Endothelial cell of umbilical vein (primary cell): ENCODE measurements around the gene GLIPR1L1. TPM values are rescaled to one million over a fixed set of nuclear protein-coding genes. Genes with fewer than 3 reads are reported as not detected.
"Not testable (repeated sequence)": the region's sequence is repeated elsewhere in the genome, so short reads cannot be mapped to it uniquely, and the experiment has no call there.

Experiments used
- BruUV-seq: library from RNA; stranded (reverse); fragments of 400-500 nt; replicated peaks from 2 replicates; lab custom pipeline; 2021; lab: Mats Ljungman, UMichigan
- CTCF ChIA-PET: fragments of 300-600, 350-600 bp; sonication (Branson Sonifier 250); formaldehyde crosslinking; loops from one replicate; lab custom pipeline; 2021; ENCODE audit warnings: antibody characterized with exemption, inconsistent platforms; lab: Charles Lee
- POLR2A ChIA-PET: fragments of 300-600, 350-600 bp; sonication (Branson Sonifier 250); formaldehyde crosslinking; loops from one replicate; lab custom pipeline; 2021; ENCODE audit warnings: antibody characterized with exemption, inconsistent platforms; lab: Charles Lee
- DNase-seq: peaks from one replicate; pipeline ENCODE4 v3.0.0-alpha.2; 2011; ENCODE audit warnings: low read depth, low spot score
- FAIRE-seq: peaks from 2 replicates; lab custom pipeline; 2011; peaks lifted over from hg19 to GRCh38; lab: Jason Lieb, UNC
- H2AFZ ChIP-seq: 2 replicates; pipeline ENCODE4 v1.6.0; 2012; ENCODE audit warnings: low read depth, low read length, control low read depth, inconsistent platforms
- H3K27ac ChIP-seq: 2 replicates; pipeline ENCODE4 v1.5.1; 2011; ENCODE audit warnings: low read depth, mild to moderate bottlenecking, control low read depth, low read length, moderate library complexity; ENCODE audit not compliant: insufficient read depth
- H3K27me3 ChIP-seq, 2 experiments: 2 replicates each; pipeline versions ENCODE4 v1.6.0 to v1.6.1; 2011; ENCODE audit warnings: low read length in 2 of 2, mixed read lengths in 1 of 2; ENCODE audit not compliant: control insufficient read depth in 2 of 2, insufficient read depth in 2 of 2
- H3K36me3 ChIP-seq, 2 experiments: 2 replicates in 1 of 2; 3 replicates in 1 of 2; pipeline ENCODE4 v1.5.1; 2011; ENCODE audit warnings: low read length in 2 of 2, mild to moderate bottlenecking in 1 of 2, moderate library complexity in 1 of 2; ENCODE audit not compliant: control insufficient read depth in 2 of 2, insufficient read depth in 2 of 2; ENCODE audit errors: extremely low read depth in 1 of 2
- H3K4me1 ChIP-seq: 3 replicates; pipeline ENCODE4 v1.5.1; 2011; ENCODE audit warnings: mild to moderate bottlenecking, low read length; ENCODE audit not compliant: control insufficient read depth, insufficient read depth; ENCODE audit errors: extremely low read depth
- H3K4me2 ChIP-seq: 2 replicates; pipeline ENCODE4 v1.6.1; 2011; ENCODE audit warnings: low read length, control low read depth, mixed read lengths; ENCODE audit not compliant: insufficient read depth
- H3K4me3 ChIP-seq, 3 experiments: fragments of 200-600 bp in 1 of 3; sonication (generic), shearing (Covaris generic) in 1 of 3; replicated peaks in 1 of 3; 2 replicates each; pipeline ENCODE4 v1.5.1; 2011 to 2016; ENCODE audit warnings: control low read depth in 3 of 3, low read length in 3 of 3, mild to moderate bottlenecking in 2 of 3, inconsistent platforms in 1 of 3, low read depth in 1 of 3, moderate library complexity in 1 of 3; ENCODE audit not compliant: insufficient read depth in 1 of 3
- H3K79me2 ChIP-seq: 2 replicates; pipeline ENCODE4 v1.6.0; 2012; ENCODE audit warnings: low read length, inconsistent platforms; ENCODE audit not compliant: control insufficient read depth, insufficient read depth
- H3K9ac ChIP-seq: replicated peaks from 2 replicates; pipeline ENCODE3; 2011; ENCODE audit warnings: low read length, control low read depth; ENCODE audit not compliant: insufficient read depth; ENCODE audit errors: extremely low read depth
- H3K9me1 ChIP-seq: replicated peaks from 3 replicates; pipeline ENCODE4 v1.6.0; 2011; ENCODE audit warnings: mild to moderate bottlenecking, low read length; ENCODE audit not compliant: control insufficient read depth, insufficient read depth; ENCODE audit errors: extremely low read depth
- H3K9me3 ChIP-seq: replicated peaks from 2 replicates; pipeline ENCODE4 v1.5.1; 2012; ENCODE audit warnings: low read length, inconsistent platforms; ENCODE audit not compliant: control insufficient read depth, insufficient read depth
- H4K20me1 ChIP-seq: replicated peaks from 2 replicates; pipeline ENCODE3; 2011; ENCODE audit warnings: mild to moderate bottlenecking, low read length; ENCODE audit not compliant: control insufficient read depth, insufficient read depth; ENCODE audit errors: extremely low read depth
- CTCF ChIP-seq, 2 donors: IDR thresholded peaks; 1 replicate in 1 of 2; 2 replicates in 1 of 2; pipeline ENCODE4 v1.5.1; 2011; ENCODE audit warnings: low read length in 2 of 2, mild to moderate bottlenecking in 2 of 2, moderate library complexity in 2 of 2, control low read depth in 1 of 2, inconsistent platforms in 1 of 2, low read depth in 1 of 2; ENCODE audit not compliant: insufficient read depth in 1 of 2; ENCODE audit errors: extremely low read depth in 1 of 2
- EZH2 ChIP-seq: IDR thresholded peaks from 2 replicates; pipeline ENCODE4 v1.6.1; 2012; ENCODE audit warnings: borderline replicate concordance, low read depth, mild to moderate bottlenecking, moderate library complexity, low read length, inconsistent platforms; ENCODE audit not compliant: severe bottlenecking
- FOS ChIP-seq: IDR thresholded peaks from 2 replicates; pipeline ENCODE4 v1.6.1; 2011; ENCODE audit warnings: mild to moderate bottlenecking, low read length, moderate library complexity, borderline replicate concordance; ENCODE audit not compliant: insufficient read depth
- GATA2 ChIP-seq: IDR thresholded peaks from 2 replicates; pipeline ENCODE4 v1.7.0; 2011; ENCODE audit warnings: low read depth, mild to moderate bottlenecking, moderate library complexity, mixed read lengths, low read length; ENCODE audit not compliant: insufficient read length, insufficient read depth
- JUN ChIP-seq: IDR thresholded peaks from 2 replicates; pipeline ENCODE4 v1.6.1; 2011; ENCODE audit warnings: borderline replicate concordance, low read depth; ENCODE audit not compliant: insufficient read length, insufficient read depth
- MAX ChIP-seq: IDR thresholded peaks from 2 replicates; pipeline ENCODE4 v1.6.1; 2011; ENCODE audit not compliant: insufficient read depth, insufficient read length
- MYC ChIP-seq: IDR thresholded peaks from one replicate; pipeline ENCODE4 v1.6.1; 2011; ENCODE audit warnings: mild to moderate bottlenecking, low read depth, low read length
- POLR2A ChIP-seq: IDR thresholded peaks from 2 replicates; pipeline ENCODE4 v1.6.1; 2012; ENCODE audit warnings: low read depth, mild to moderate bottlenecking, control low read depth, low read length
- POLR2AphosphoS5 ChIP-seq: IDR thresholded peaks from 2 replicates; pipeline ENCODE4 v1.6.1; 2012; ENCODE audit warnings: low read depth, mild to moderate bottlenecking, control low read depth, low read length, moderate library complexity; ENCODE audit not compliant: insufficient read depth
- dilution Hi-C: fragments of 300-500 bp; cut with MboI; formaldehyde crosslinking; loops from one replicate; pipeline ENCODE4 v1.15.0; 2019; ENCODE audit warnings: low sequenced_read_pairs; ENCODE audit not compliant: extremely low pct_ligation_motif_present
- intact Hi-C: fragments of 100-400 bp; cut with micrococcal nuclease; formaldehyde crosslinking; loops from one replicate; pipeline ENCODE4 v1.10.0; 2022
- polyA plus RNA-seq, 4 experiments: library from polyadenylated mRNA; depleted of rRNA in 3 of 4; stranded (reverse) in 3 of 4; unstranded in 1 of 4; fragments of >200 nt; gene quantifications; 2 replicates each; pipeline versions ENCODE4 v1.2.1 to v1.2.3, GENCODE V29; 2011 to 2012; ENCODE audit warnings: missing spikeins in 1 of 4
- total RNA-seq: library from RNA; stranded (reverse); gene quantifications from 2 replicates; pipeline ENCODE4 v1.2.3, GENCODE V29; 2021

The GLIPR1L1 gene
- total and polyA plus RNA-seq, 2 donors (not counting 3 experiments of a cell fraction or from before 2014, with no cell fraction given) = not detected

- H3K27ac ChIP-seq = no peak overlapping the region
- H2AFZ ChIP-seq = no peak overlapping the region
- no peak overlapping the region for H3K4me2 ChIP-seq
- TF ChIP-seq POLR2AphosphoS5 = no peak
- no peak for TF ChIP-seq MAX
- TF ChIP-seq FOS = no peak
- TF ChIP-seq POLR2A = no peak
- TF ChIP-seq CTCF (IDR thresholded peaks at IDR 0.05; ENCODE audit: extremely low read depth in 1 of 2, insufficient read depth in 1 of 2, low read depth in 1 of 2, low read length in 2 of 2) = no peak
- TF ChIP-seq GATA2 = no peak
- TF ChIP-seq MYC = no peak
- TF ChIP-seq JUN = no peak
- TF ChIP-seq EZH2 = no peak
- POLR2A ChIA-PET = no interaction called here
- intact Hi-C loops (no loop called here), dilution Hi-C loops (no loop called here)
- H3K36me3 ChIP-seq = no peaks in the 10 kb centered on the region
- no peak overlapping the region for H3K4me3 ChIP-seq
- no TSS peak for BruUV-seq
- H4K20me1 ChIP-seq = no peaks in the 10 kb centered on the region
- H3K9me1 ChIP-seq = no peaks in the 10 kb centered on the region
- H3K9me3 ChIP-seq = no peaks in the 10 kb centered on the region
- FAIRE-seq = no peak
- no peak overlapping the region for H3K9ac ChIP-seq
- DNase-seq = no peak
- CTCF ChIA-PET = no interaction called here
- no peaks in the 10 kb centered on the region for H3K4me1 ChIP-seq
- H3K79me2 ChIP-seq = no peaks in the 10 kb centered on the region
- no peaks in the 10 kb centered on the region for H3K27me3 ChIP-seq
These were observed 11.1 kb downstream of the GLIPR1L1 start for GRCh38 chr12:75345531-75345930.

- H3K9me3 ChIP-seq, H3K27me3 ChIP-seq, intact Hi-C loops, H3K27ac ChIP-seq, H3K4me2 ChIP-seq, H2AFZ ChIP-seq, H3K9ac ChIP-seq, FAIRE-seq, POLR2A ChIA-PET, BruUV-seq, dilution Hi-C loops, DNase-seq, H3K79me2 ChIP-seq, H3K36me3 ChIP-seq, H4K20me1 ChIP-seq, H3K4me3 ChIP-seq, H3K9me1 ChIP-seq, H3K4me1 ChIP-seq: not testable (repeated sequence)
- CTCF ChIA-PET = interaction anchor here (1.1 to 1.3 kb wide), 2 partner anchors 8 to 10 kb away, joined by 3 read pairs; no protein-coding TSS in a partner anchor
These were observed 11.7 kb downstream of the GLIPR1L1 start for GRCh38 chr12:75346215-75346614.
